ENCODE results near the gene TP53RK.

TP53RK gene

DNA sequence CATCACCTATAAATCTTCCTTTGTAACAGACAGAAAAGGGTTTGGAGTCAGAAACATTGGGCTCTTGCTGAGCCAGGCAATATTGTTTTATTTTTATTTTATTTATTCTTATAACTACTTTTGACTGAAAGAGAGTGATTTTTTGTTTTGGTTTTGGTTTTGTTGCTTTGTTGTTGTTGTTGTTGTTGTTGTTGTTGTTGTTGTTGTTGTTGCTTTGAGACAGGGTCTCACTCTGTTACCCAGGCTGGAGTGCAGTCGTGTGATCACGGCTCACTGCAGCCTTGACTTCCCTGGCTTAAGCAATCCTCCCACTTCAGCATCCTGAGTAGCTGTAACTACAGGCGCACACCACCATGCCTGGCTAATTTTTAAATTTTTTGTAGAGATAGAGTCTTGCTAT lies 22.9 kb downstream of the TP53RK start:
- TF ChIP-seq CTCF (IDR thresholded peaks at IDR 0.05): no peak
- H3K9me3 Mint-ChIP-seq: peaks cover 23% of the 10 kb centered on the region
- no peak for DNase-seq
- peaks cover 64% of the 10 kb centered on the region for H3K36me3 Mint-ChIP-seq (ENCODE audit: low read depth)
- H3K27ac Mint-ChIP-seq: peak overlapping the region; percentile 19
- H3K4me1 Mint-ChIP-seq: no peaks in the 10 kb centered on the region
- no peak overlapping the region for H3K4me3 Mint-ChIP-seq
- no peaks in the 10 kb centered on the region for H3K27me3 Mint-ChIP-seq (ENCODE audit: low read depth, poor library complexity)

- H3K27me3 Mint-ChIP-seq (ENCODE audit: low read depth, poor library complexity): no peaks in the 10 kb centered on the region
- no peak for DNase-seq
- H3K4me3 Mint-ChIP-seq: no peak overlapping the region
- no peaks in the 10 kb centered on the region for H3K4me1 Mint-ChIP-seq
- H3K9me3 Mint-ChIP-seq: peaks cover 24% of the 10 kb centered on the region
- no peak for TF ChIP-seq CTCF (IDR thresholded peaks at IDR 0.05)
- H3K36me3 Mint-ChIP-seq (ENCODE audit: low read depth): peaks cover 65% of the 10 kb centered on the region
- no peak overlapping the region for H3K27ac Mint-ChIP-seq
Observed at GRCh38 chr20:46665602-46666001, 23.6 kb downstream of the TP53RK start.

DNA sequence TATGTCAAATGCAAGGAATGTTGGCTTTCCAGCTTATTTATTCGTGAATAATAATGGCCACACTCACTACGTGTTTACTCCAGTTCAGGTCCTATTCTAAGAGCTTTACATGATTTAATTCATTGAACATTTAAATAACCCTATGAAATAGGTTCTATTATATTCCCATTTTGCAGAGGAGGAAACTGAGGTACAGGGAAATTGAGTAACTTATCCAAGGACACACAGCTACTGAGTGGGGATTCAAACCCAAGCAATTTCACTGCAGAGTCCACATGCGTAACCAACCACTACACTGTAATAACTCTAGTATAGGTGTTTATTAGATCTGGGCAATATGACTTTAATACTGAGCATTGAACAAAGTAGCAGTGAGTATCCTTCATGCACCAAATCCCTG lies 25.7 kb downstream of the TP53RK start:
- TF ChIP-seq CTCF (IDR thresholded peaks at IDR 0.05): no peak
- H3K27ac Mint-ChIP-seq: no peak overlapping the region
- no peak for DNase-seq
- H3K9me3 Mint-ChIP-seq: peaks cover 29% of the 10 kb centered on the region
- H3K36me3 Mint-ChIP-seq (ENCODE audit: low read depth): peaks cover 65% of the 10 kb centered on the region
- H3K27me3 Mint-ChIP-seq (ENCODE audit: low read depth, poor library complexity): no peaks in the 10 kb centered on the region
- H3K4me3 Mint-ChIP-seq: no peak overlapping the region
- no peaks in the 10 kb centered on the region for H3K4me1 Mint-ChIP-seq

- H3K4me3 Mint-ChIP-seq: no peak overlapping the region
- peaks cover 62% of the 10 kb centered on the region for H3K36me3 Mint-ChIP-seq (ENCODE audit: low read depth)
- peaks cover 38% of the 10 kb centered on the region for H3K9me3 Mint-ChIP-seq
- no peak for DNase-seq
- no peak overlapping the region for H3K27ac Mint-ChIP-seq
- no peaks in the 10 kb centered on the region for H3K4me1 Mint-ChIP-seq
- no peaks in the 10 kb centered on the region for H3K27me3 Mint-ChIP-seq (ENCODE audit: low read depth, poor library complexity)
- no peak for TF ChIP-seq CTCF (IDR thresholded peaks at IDR 0.05)
Observed at GRCh38 chr20:46661659-46662058, 27.6 kb downstream of the TP53RK start.

- peaks cover 57% of the 10 kb centered on the region for H3K36me3 Mint-ChIP-seq (ENCODE audit: low read depth)
- H3K27ac Mint-ChIP-seq: no peak overlapping the region
- no peaks in the 10 kb centered on the region for H3K4me1 Mint-ChIP-seq
- no peaks in the 10 kb centered on the region for H3K27me3 Mint-ChIP-seq (ENCODE audit: low read depth, poor library complexity)
- TF ChIP-seq CTCF (IDR thresholded peaks at IDR 0.05): no peak
- no peak overlapping the region for H3K4me3 Mint-ChIP-seq
- H3K9me3 Mint-ChIP-seq: peaks cover 38% of the 10 kb centered on the region
- no peak for DNase-seq
Observed at GRCh38 chr20:46660487-46660886, 28.8 kb downstream of the TP53RK start.

DNA sequence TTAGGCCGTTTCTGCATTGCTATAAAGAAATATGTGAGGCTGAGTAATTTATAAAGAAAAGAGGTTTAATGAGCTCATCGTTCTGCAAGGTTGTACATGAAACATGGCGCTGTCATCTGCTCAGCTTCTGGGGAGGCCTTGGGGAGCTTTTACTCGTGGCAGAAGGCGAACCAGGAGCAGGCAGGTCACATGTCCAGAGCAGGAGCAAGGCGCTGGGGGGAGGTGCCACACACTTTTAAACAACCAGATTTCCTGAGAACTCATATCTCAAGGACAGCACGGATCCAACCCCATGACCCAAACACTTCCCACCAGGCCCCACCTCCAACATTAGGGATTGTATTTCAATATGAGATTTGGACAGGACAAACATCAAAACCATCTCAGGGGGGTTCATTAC lies 31.6 kb downstream of the TP53RK start:
- Mint-ChIP-seq H3K27ac (no peak overlapping the region), H3K4me3 (no peak overlapping the region), H3K27me3 (ENCODE audit: low read depth, poor library complexity) (peaks cover 16% of the 10 kb centered on the region), H3K4me1 (no peaks in the 10 kb centered on the region), H3K36me3 (ENCODE audit: low read depth) (peaks cover 56% of the 10 kb centered on the region), H3K9me3 (peaks cover 38% of the 10 kb centered on the region)
- DNase-seq: no peak
- no peak for TF ChIP-seq CTCF (IDR thresholded peaks at IDR 0.05)
